Fibroblast of lung (primary cell): Measurements from ENCODE around the gene ITPR1. TPM values are rescaled to one million over a fixed set of nuclear protein-coding genes. Genes with fewer than 3 reads are reported as not detected.

ENCODE experiments used
- DNase-seq, 2 donors: peaks; one replicate each; pipeline versions ENCODE4 v3.0.0 to v3.0.0-alpha.2; 2010; ENCODE audit warnings: low read depth in 2 of 2
- H2AFZ ChIP-seq: 2 replicates; pipeline ENCODE4 v1.5.1; 2012; ENCODE audit warnings: low read length, control low read depth, inconsistent platforms
- H3K27ac ChIP-seq: 2 replicates; pipeline ENCODE4 v1.5.1; 2011; ENCODE audit warnings: low read length, control low read depth; ENCODE audit not compliant: insufficient read depth
- H3K27me3 ChIP-seq: 2 replicates; pipeline ENCODE4 v1.5.1; 2011; ENCODE audit warnings: mild to moderate bottlenecking, low read length; ENCODE audit not compliant: control insufficient read depth, insufficient read depth
- H3K36me3 ChIP-seq: 2 replicates; pipeline ENCODE4 v1.5.1; 2011; ENCODE audit warnings: low read length; ENCODE audit not compliant: control insufficient read depth, insufficient read depth
- H3K4me1 ChIP-seq: 2 replicates; pipeline ENCODE4 v1.5.1; 2011; ENCODE audit warnings: low read length; ENCODE audit not compliant: control insufficient read depth, insufficient read depth; ENCODE audit errors: extremely low read depth
- H3K4me2 ChIP-seq: 2 replicates; pipeline ENCODE4 v1.5.1; 2011; ENCODE audit warnings: low read length, control low read depth; ENCODE audit not compliant: insufficient read depth; ENCODE audit errors: extremely low read depth
- H3K4me3 ChIP-seq, 4 experiments: fragments of 200-600 bp in 1 of 4; sonication (generic) in 1 of 4; replicated peaks in 1 of 4; 2 replicates each; pipeline ENCODE4 v1.5.1; 2011 to 2016; ENCODE audit warnings: low read length in 4 of 4, low read depth in 3 of 4, mild to moderate bottlenecking in 3 of 4, control low read depth in 2 of 4, inconsistent platforms in 1 of 4, mixed read lengths in 1 of 4; ENCODE audit not compliant: insufficient read depth in 1 of 4; ENCODE audit errors: control extremely low read depth in 1 of 4
- H3K79me2 ChIP-seq: 2 replicates; pipeline ENCODE4 v1.5.1; 2012; ENCODE audit warnings: mild to moderate bottlenecking, low read length, inconsistent platforms; ENCODE audit not compliant: control insufficient read depth, insufficient read depth
- H3K9ac ChIP-seq: 2 replicates; pipeline ENCODE4 v1.5.1; 2011; ENCODE audit warnings: mild to moderate bottlenecking, low read length, control low read depth; ENCODE audit not compliant: insufficient read depth
- H3K9me3 ChIP-seq: 2 replicates; pipeline ENCODE4 v1.5.1; 2012; ENCODE audit warnings: low read depth, low read length; ENCODE audit not compliant: control insufficient read depth, insufficient read depth
- H4K20me1 ChIP-seq: 2 replicates; pipeline ENCODE4 v1.5.1; 2011; ENCODE audit warnings: low read length; ENCODE audit not compliant: control insufficient read depth, insufficient read depth; ENCODE audit errors: extremely low read depth
- EZH2 ChIP-seq: IDR thresholded peaks from 2 replicates; pipeline ENCODE4 v1.5.1; 2012; ENCODE audit warnings: low read length, control low read depth, mild to moderate bottlenecking; ENCODE audit errors: missing control alignments
- polyA plus RNA-seq, 2 donors: library from polyadenylated mRNA; depleted of rRNA in 1 of 2; stranded (reverse) in 1 of 2; unstranded in 1 of 2; fragments of >200 nt; gene quantifications; 2 replicates each; pipeline ENCODE4 v1.2.1, GENCODE V29; 2011 to 2012; ENCODE audit warnings: missing spikeins in 1 of 2
- total RNA-seq: library from RNA; depleted of rRNA; stranded (reverse); fragments of >200 nt; gene quantifications from 2 replicates; pipeline ENCODE4 v1.2.1, GENCODE V29; 2014
- TF ChIP-seq, protein P1 (sequence below), 2 donors: IDR thresholded peaks in 1 of 2; conservative IDR thresholded peaks in 1 of 2; 1 replicate in 1 of 2; 2 replicates in 1 of 2; pipeline ENCODE4 v1.5.1; 2011 to 2012; ENCODE audit warnings: low read length in 2 of 2, control low read depth in 1 of 2, inconsistent platforms in 1 of 2, low read depth in 1 of 2, mild to moderate bottlenecking in 1 of 2

ITPR1 gene
- total and polyA plus RNA-seq, 2 donors (not counting 1 experiment from before 2014, with no cell fraction given): 19.2 to 87.0 TPM

DNA sequence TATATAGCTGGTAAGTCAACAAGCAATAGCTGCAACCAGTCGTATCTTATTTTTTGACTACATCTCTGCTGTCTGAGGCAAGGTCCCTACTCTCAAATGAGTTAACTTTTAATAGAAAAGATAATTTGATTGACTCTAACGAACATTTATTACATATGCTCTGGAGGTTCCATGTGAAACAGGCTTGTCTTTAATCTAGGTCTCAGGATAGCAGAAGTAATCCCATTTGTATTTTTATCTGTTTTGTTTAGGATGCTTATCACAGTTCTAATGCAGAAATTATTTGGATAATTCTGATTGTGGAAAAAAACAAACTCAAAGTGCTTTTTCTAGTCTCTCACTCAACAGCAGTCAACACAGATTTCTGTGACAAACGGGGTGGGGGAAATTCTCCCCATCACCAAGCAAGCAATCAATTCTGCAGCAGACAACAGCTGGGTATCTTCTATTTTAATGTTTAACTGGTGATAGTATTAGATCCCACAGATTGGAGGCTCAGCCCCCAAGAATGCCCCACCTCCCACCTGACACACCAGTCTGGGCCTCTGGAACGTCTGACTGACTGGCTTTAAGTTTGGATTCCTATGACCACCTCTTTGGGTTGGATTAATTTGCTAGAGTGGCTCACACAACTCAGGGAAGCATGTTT, 58.8 kb downstream of the ITPR1 start:
- no peaks in the 10 kb centered on the region for H3K9me3 ChIP-seq
- H3K27me3 ChIP-seq: no peaks in the 10 kb centered on the region
- no peak overlapping the region for H3K27ac ChIP-seq
- no peak overlapping the region for H3K9ac ChIP-seq
- peak in 1 of 2 donors; percentile 26 for DNase-seq
- no peaks in the 10 kb centered on the region for H4K20me1 ChIP-seq
- TF ChIP-seq, protein P1, sequence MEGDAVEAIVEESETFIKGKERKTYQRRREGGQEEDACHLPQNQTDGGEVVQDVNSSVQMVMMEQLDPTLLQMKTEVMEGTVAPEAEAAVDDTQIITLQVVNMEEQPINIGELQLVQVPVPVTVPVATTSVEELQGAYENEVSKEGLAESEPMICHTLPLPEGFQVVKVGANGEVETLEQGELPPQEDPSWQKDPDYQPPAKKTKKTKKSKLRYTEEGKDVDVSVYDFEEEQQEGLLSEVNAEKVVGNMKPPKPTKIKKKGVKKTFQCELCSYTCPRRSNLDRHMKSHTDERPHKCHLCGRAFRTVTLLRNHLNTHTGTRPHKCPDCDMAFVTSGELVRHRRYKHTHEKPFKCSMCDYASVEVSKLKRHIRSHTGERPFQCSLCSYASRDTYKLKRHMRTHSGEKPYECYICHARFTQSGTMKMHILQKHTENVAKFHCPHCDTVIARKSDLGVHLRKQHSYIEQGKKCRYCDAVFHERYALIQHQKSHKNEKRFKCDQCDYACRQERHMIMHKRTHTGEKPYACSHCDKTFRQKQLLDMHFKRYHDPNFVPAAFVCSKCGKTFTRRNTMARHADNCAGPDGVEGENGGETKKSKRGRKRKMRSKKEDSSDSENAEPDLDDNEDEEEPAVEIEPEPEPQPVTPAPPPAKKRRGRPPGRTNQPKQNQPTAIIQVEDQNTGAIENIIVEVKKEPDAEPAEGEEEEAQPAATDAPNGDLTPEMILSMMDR (conservative IDR thresholded peaks at IDR 0.05 in 1 of 2, IDR thresholded peaks at IDR 0.05 in 1 of 2; ENCODE audit: low read depth in 1 of 2, low read length in 2 of 2): no peak
- TF ChIP-seq EZH2: no peak
- no peak overlapping the region for H3K4me3 ChIP-seq
- no peaks in the 10 kb centered on the region for H3K4me1 ChIP-seq
- H2AFZ ChIP-seq: no peak overlapping the region
- H3K36me3 ChIP-seq: no peaks in the 10 kb centered on the region
- H3K79me2 ChIP-seq: no peaks in the 10 kb centered on the region
- no peak overlapping the region for H3K4me2 ChIP-seq

DNA sequence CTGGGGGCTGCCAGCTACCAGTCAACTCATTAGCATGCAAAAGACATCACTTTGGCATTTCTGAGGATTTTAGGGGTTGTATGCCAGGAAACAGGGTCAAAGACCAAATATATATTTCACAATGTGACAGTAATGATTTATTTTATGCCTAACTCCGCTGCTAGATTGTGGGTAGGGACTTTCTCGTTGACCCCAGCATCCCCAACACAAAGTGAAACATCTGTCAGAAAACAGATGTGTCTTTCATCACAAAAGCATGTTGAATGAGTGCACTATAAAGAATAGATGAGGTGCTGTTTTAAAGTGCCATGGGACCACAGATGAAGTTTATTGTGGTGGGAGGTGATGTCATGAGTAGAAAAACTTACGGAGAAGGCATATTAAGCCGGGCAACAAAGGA, 59.7 kb downstream of the ITPR1 start:
- TF ChIP-seq, protein P1 (conservative IDR thresholded peaks at IDR 0.05 in 1 of 2, IDR thresholded peaks at IDR 0.05 in 1 of 2; ENCODE audit: low read depth in 1 of 2, low read length in 2 of 2): no peak
- Histone ChIP-seq H3K27me3 (no peaks in the 10 kb centered on the region), H3K4me2 (no peak overlapping the region), H2AFZ (no peak overlapping the region), H3K27ac (no peak overlapping the region), H3K9ac (no peak overlapping the region), H4K20me1 (no peaks in the 10 kb centered on the region), H3K9me3 (no peaks in the 10 kb centered on the region), H3K36me3 (no peaks in the 10 kb centered on the region), H3K79me2 (no peaks in the 10 kb centered on the region), H3K4me1 (no peaks in the 10 kb centered on the region), H3K4me3 (no peak overlapping the region)
- DNase-seq: peak in 1 of 2 donors; percentile 61

DNA sequence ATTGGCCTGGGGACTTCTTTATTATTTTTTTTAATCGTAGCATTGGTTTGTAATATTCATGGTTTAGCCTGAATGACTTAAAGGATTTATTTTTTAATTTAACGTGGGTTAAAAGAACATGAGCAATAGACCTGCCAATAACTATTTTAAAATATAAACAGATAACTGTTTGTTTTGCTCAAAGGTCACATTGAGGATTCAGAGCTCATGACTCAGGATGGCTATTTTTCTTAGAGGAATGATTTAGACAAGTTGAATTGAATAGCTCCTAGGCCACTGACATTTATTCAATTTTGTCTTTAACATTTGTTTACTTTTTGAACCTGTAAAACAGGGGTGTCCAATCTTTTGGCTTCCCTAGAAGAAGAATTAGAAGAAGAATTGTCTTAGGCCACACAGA, 68.5 kb downstream of the ITPR1 start:
- no peaks in the 10 kb centered on the region for H4K20me1 ChIP-seq
- H3K4me2 ChIP-seq: no peak overlapping the region
- DNase-seq: no peak
- no peak overlapping the region for H3K4me3 ChIP-seq
- H2AFZ ChIP-seq: no peak overlapping the region
- no peaks in the 10 kb centered on the region for H3K9me3 ChIP-seq
- no peaks in the 10 kb centered on the region for H3K27me3 ChIP-seq
- H3K79me2 ChIP-seq: no peaks in the 10 kb centered on the region
- no peaks in the 10 kb centered on the region for H3K36me3 ChIP-seq
- no peak for TF ChIP-seq EZH2
- TF ChIP-seq, protein P1 (conservative IDR thresholded peaks at IDR 0.05 in 1 of 2, IDR thresholded peaks at IDR 0.05 in 1 of 2; ENCODE audit: low read depth in 1 of 2, low read length in 2 of 2): no peak
- H3K27ac ChIP-seq: no peak overlapping the region
- no peaks in the 10 kb centered on the region for H3K4me1 ChIP-seq
- H3K9ac ChIP-seq: no peak overlapping the region
